Ascending aorta (tissue), 2 donors: ENCODE results near the gene HNRNPA0. TPM values are rescaled to one million over a fixed set of nuclear protein-coding genes. Genes with fewer than 3 reads are reported as not detected.

ENCODE experiments used
- DNase-seq, 2 donors: peaks; one replicate each; pipeline ENCODE4 v3.0.0-alpha.2; 2019; ENCODE audit warnings: low spot score in 2 of 2
- H3K27ac ChIP-seq, 2 donors: fragments of 200-600 bp; sonication (generic); one replicate each; pipeline ENCODE4 v1.5.1; 2016 to 2017; ENCODE audit warnings: mild to moderate bottlenecking in 1 of 2
- H3K27me3 ChIP-seq: fragments of 200-600 bp; sonication (generic); one replicate; pipeline ENCODE4 v1.5.1; 2017
- H3K36me3 ChIP-seq, 2 donors: fragments of 200-600 bp; sonication (generic); one replicate each; pipeline ENCODE4 v1.5.1; 2016
- H3K4me1 ChIP-seq, 2 donors: fragments of 200-600 bp; sonication (generic); one replicate each; pipeline ENCODE4 v1.5.1; 2016 to 2017; ENCODE audit warnings: mild to moderate bottlenecking in 1 of 2
- H3K4me3 ChIP-seq, 2 donors: fragments of 200-600 bp; sonication (generic); one replicate each; pipeline ENCODE4 v1.5.1; 2016 to 2017; ENCODE audit warnings: mild to moderate bottlenecking in 1 of 2
- H3K9me3 ChIP-seq, 2 donors: fragments of 200-600 bp; sonication (generic); one replicate each; pipeline ENCODE4 v1.5.1; 2016
- CTCF ChIP-seq, 3 experiments: fragments of 200-600 bp in 2 of 3; fragments of 450-650 bp in 1 of 3; sonication (generic) in 2 of 3; IDR thresholded peaks; one replicate each; pipeline ENCODE4 v1.5.1; 2016 to 2019; ENCODE audit warnings: antibody characterized with exemption in 3 of 3, mild to moderate bottlenecking in 1 of 3, moderate library complexity in 1 of 3
- intact Hi-C: fragments of 100-400 bp; cut with DNase I; formaldehyde crosslinking; loops from one replicate; pipeline ENCODE4 v1.15.1; 2023
- total RNA-seq: library from RNA; depleted of rRNA; stranded (reverse); fragments of >200 nt; gene quantifications from one replicate; pipeline ENCODE4 v1.1.0, GENCODE V29; 2016

Gene HNRNPA0
- total RNA-seq, 1 donor from 2014 or later = 8.6 TPM

- peak; percentile 53 to 81 (median 76) for TF ChIP-seq CTCF (IDR thresholded peaks at IDR 0.05)
- intact Hi-C loops = loop anchor here (2.0 to 5.0 kb wide), 2 partner anchors 130 to 281 kb away; partner anchors contain the start of gene FAM13B
- peaks cover 4 to 20% of the 10 kb centered on the region in 2 donors for H3K4me1 ChIP-seq
- H3K27me3 ChIP-seq = no peaks in the 10 kb centered on the region
- H3K36me3 ChIP-seq = no peaks in the 10 kb centered on the region
- no peak for DNase-seq
- H3K4me3 ChIP-seq = peak overlapping the region; percentile 87 to 93
- no peaks in the 10 kb centered on the region for H3K9me3 ChIP-seq
- H3K27ac ChIP-seq = peak overlapping the region; percentile 99 to 100
Observed at GRCh38 chr5:137751869-137752491, 2.2 kb downstream of the HNRNPA0 start.

GRCh38 chr5:137750436-137750835 is 3.7 kb downstream of the HNRNPA0 start:
- no peak for TF ChIP-seq CTCF (IDR thresholded peaks at IDR 0.05)
- peaks cover 4 to 20% of the 10 kb centered on the region in 2 donors for H3K4me1 ChIP-seq
- no peaks in the 10 kb centered on the region for H3K27me3 ChIP-seq
- H3K36me3 ChIP-seq = no peaks in the 10 kb centered on the region
- H3K27ac ChIP-seq = no peak overlapping the region
- peak overlapping the region in 1 of 2 donors; percentile 1 for H3K4me3 ChIP-seq
- intact Hi-C loops = loop anchor here (5.0 kb wide), 1 partner anchor 128 kb away; no protein-coding TSS in a partner anchor
- DNase-seq = no peak
- no peaks in the 10 kb centered on the region for H3K9me3 ChIP-seq

- intact Hi-C loops = no loop called here
- Histone ChIP-seq H3K27ac (no peak overlapping the region), H3K9me3 (no peaks in the 10 kb centered on the region), H3K27me3 (no peaks in the 10 kb centered on the region), H3K4me3 (no peak overlapping the region), H3K36me3 (no peaks in the 10 kb centered on the region), H3K4me1 (peaks cover 0 to 21% of the 10 kb centered on the region in 2 donors)
- DNase-seq = no peak
- TF ChIP-seq CTCF (IDR thresholded peaks at IDR 0.05) = no peak
Observed at GRCh38 chr5:137747848-137748247, 6.3 kb downstream of the HNRNPA0 start.

GRCh38 chr5:137743031-137743640 is 11.0 kb downstream of the HNRNPA0 start:
- peak overlapping the region in 1 of 2 donors; percentile 35 for H3K27ac ChIP-seq
- peak; percentile 56 to 68 (median 61) for TF ChIP-seq CTCF (IDR thresholded peaks at IDR 0.05)
- no peaks in the 10 kb centered on the region for H3K9me3 ChIP-seq
- peaks cover 0 to 5% of the 10 kb centered on the region in 2 donors for H3K4me1 ChIP-seq
- no peak overlapping the region for H3K4me3 ChIP-seq
- DNase-seq = no peak
- intact Hi-C loops = loop anchor here (1.0 kb wide), 1 partner anchor 114 kb away; no protein-coding TSS in a partner anchor
- H3K27me3 ChIP-seq = no peaks in the 10 kb centered on the region
- no peaks in the 10 kb centered on the region for H3K36me3 ChIP-seq

GRCh38 chr5:137741718-137742117 is 12.4 kb downstream of the HNRNPA0 start:
- intact Hi-C loops = loop anchor here (1.0 kb wide), 1 partner anchor 81 kb away; no protein-coding TSS in a partner anchor
- Histone ChIP-seq H3K4me1 (peaks cover 0 to 5% of the 10 kb centered on the region in 2 donors), H3K27ac (peak overlapping the region in 1 of 2 donors; percentile 15)

More at GRCh38 chr5:137741718-137742117, 12.4 kb downstream of the HNRNPA0 start:
- Histone ChIP-seq H3K36me3 (no peaks in the 10 kb centered on the region), H3K4me3 (no peak overlapping the region), H3K9me3 (no peaks in the 10 kb centered on the region), H3K27me3 (no peaks in the 10 kb centered on the region)
- DNase-seq = no peak
- TF ChIP-seq CTCF (IDR thresholded peaks at IDR 0.05) = no peak
